GM08714 (cell line): Measurements from ENCODE around the gene NUP62.
A peak's percentile ranks its signal among the peaks of the same experiment; 100 is the strongest.
"Not testable (repeated sequence)": the region's sequence is repeated elsewhere in the genome, so short reads cannot be mapped to it uniquely, and the experiment has no call there.

ENCODE experiments used
- H3K4me3 ChIP-seq: fragments of 200-500 bp; sonication (Bioruptor generic); 2 replicates; pipeline ENCODE4 v1.5.1; 2014; ENCODE audit warnings: mild to moderate bottlenecking, low read length, inconsistent platforms
- ZNF274 ChIP-seq: IDR thresholded peaks from 2 replicates; pipeline ENCODE4 v1.6.1; 2012; ENCODE audit warnings: mild to moderate bottlenecking, low read depth, low read length

The NUP62 gene

GRCh38 chr19:49939721-49940481, 10.6 kb upstream of the NUP62 start:
- no peak overlapping the region for H3K4me3 ChIP-seq
- TF ChIP-seq ZNF274: no peak

- no peak for TF ChIP-seq ZNF274
- no peak overlapping the region for H3K4me3 ChIP-seq
Measured at GRCh38 chr19:49938662-49939061, 9.4 kb upstream of the NUP62 start.

GRCh38 chr19:49937750-49938381, 8.6 kb upstream of the NUP62 start:
- no peak for TF ChIP-seq ZNF274
- no peak overlapping the region; the same call in 1 of the 2 replicates for H3K4me3 ChIP-seq

GRCh38 chr19:49936549-49936948, 7.2 kb upstream of the NUP62 start:
- no peak for TF ChIP-seq ZNF274

GRCh38 chr19:49933643-49934042, 4.3 kb upstream of the NUP62 start:
- no peak overlapping the region for H3K4me3 ChIP-seq
- TF ChIP-seq ZNF274: no peak

More at GRCh38 chr19:49936549-49936948, 7.2 kb upstream of the NUP62 start:
- no peak overlapping the region for H3K4me3 ChIP-seq

- no peak overlapping the region for H3K4me3 ChIP-seq
- no peak for TF ChIP-seq ZNF274
Measured at GRCh38 chr19:49932731-49933131, 3.4 kb upstream of the NUP62 start.

- TF ChIP-seq ZNF274: no peak
- no peak overlapping the region for H3K4me3 ChIP-seq
Measured at GRCh38 chr19:49932041-49932451, 2.7 kb upstream of the NUP62 start.

GRCh38 chr19:49931293-49932040, 2.2 kb upstream of the NUP62 start:
- TF ChIP-seq ZNF274: no peak
- no peak overlapping the region for H3K4me3 ChIP-seq

- TF ChIP-seq ZNF274: no peak
- H3K4me3 ChIP-seq: peak overlapping the region; percentile 16; the same call in 1 of the 2 replicates
Measured at GRCh38 chr19:49930483-49931011, 1.2 kb upstream of the NUP62 start.

- H3K4me3 ChIP-seq: peak overlapping the region; percentile 98
- no peak for TF ChIP-seq ZNF274
Measured at GRCh38 chr19:49929611-49930482, 543 bp upstream of the NUP62 start.

- TF ChIP-seq ZNF274: no peak
- peak overlapping the region; percentile 98; the same call in 1 of the 2 replicates for H3K4me3 ChIP-seq
Measured at GRCh38 chr19:49927526-49928264, 1.6 kb downstream of the NUP62 start.

GRCh38 chr19:49926515-49926914, 2.8 kb downstream of the NUP62 start:
- no peak overlapping the region for H3K4me3 ChIP-seq
- TF ChIP-seq ZNF274: no peak

GRCh38 chr19:49925486-49925885, 3.8 kb downstream of the NUP62 start:
- H3K4me3 ChIP-seq: no peak overlapping the region
- no peak for TF ChIP-seq ZNF274

- not testable (repeated sequence) for H3K4me3 ChIP-seq
Measured at GRCh38 chr19:49924881-49925210, 4.5 kb downstream of the NUP62 start.
